Right hindlimb (tissue), 1 donor: ENCODE measurements around the gene TRMT1.

Experiments
- DNase-seq: peaks from one replicate; pipeline ENCODE4 v3.0.0-alpha.2; 2018

TRMT1 gene

DNA sequence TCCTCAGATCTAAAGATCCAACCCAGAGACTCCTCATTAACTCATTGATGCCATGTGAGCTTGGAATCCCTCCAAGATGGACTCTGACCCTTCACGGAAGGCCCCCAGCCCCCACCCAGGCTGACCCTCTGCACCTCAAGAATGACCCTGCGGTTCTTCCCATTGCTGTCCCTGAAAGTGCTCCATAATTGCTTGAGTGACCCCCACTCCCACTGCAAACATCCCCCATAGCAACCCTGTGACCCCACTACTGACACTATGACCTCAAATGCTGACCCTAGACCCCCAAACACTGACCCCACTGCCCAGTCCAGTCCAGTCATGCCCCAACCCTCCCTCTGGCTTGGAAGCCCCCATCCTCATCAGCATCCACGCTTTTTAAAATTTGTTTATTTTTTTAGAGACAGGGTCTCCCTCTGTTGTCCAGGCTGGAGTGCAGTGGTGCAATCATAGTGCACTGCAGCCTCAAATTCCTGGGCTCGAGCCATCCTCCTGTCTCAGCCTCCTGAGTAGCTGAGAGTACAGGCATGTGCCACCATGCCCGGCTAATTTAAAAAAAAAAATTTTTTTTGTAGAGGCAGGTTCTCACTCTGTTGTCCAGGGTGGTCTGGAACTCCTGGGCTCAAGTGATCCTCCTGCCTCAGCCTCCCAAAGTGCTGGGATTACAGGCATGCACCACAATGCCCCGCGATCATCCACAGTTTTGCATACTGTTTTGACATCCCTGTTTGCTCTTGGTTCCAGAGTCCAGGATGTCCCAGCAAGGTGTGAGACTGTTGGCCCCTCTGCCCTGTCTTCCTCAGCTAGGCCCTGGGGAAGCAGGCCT is 14.7 kb downstream of the TRMT1 start:
- DNase-seq, result peak; percentile 17

DNA sequence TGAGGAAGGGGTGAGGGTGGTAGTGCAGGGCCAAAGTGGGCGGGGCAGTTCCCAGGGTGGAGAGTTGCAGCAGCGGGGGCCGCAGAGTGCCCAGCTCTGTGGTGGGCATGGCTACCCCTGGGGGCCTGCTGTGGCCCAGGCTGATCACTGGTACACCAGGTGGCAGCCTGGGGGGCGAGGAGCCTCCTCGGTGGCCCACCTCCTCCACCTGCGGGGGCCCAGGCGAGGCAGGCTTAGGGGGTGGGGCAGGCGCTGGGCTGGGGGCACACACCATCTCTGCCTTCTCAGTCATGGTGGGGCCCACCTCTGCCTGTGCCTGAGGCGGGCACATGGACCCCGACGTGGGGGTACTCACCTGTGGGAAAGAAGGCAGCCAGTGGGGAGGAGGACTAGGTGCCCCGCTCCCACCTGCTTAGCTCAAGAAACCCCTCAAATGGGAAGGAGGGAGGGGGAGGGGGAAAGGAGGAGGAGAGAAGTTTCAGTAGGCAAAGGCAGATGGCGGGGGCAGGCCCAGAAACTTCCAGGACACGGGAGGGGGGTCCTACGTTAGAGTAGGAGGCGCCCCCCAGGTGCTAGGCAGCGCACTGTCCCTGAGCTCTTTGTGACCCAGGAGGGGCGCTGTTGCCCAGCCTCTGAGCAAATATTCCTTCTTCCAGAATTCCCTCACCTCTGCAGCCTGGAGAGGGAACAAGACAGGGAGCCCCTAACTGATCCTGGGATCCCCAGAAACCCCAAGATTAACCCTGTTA is 15.5 kb downstream of the TRMT1 start:
- DNase-seq, result peak; percentile 50

DNA sequence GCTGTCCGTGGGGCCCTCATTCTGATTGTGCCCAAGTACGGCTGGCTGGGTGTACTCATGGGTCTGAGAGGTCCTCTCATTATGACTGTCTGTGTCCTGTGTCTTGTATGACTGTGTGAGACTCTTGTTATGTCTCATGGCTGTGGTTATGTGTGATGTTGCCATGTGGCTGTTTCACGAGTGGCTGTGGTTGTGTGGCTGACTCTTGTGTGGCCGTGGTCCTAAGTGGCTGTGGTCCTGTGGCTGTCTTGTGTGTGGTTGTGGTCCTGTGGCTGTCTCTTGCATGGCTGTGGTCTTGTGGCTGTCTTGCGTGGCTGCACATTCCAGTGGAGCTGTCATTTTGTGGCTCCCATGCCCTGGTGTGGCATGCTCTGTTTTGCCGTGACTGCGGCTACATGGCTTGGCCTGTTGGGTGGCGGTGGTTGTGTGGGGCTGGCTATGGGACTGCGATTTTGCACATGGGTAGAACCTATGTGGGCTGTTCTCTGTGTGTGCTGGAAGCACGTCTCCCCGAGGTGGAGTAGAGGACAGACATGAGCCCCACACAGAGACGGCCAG is 16.4 kb downstream of the TRMT1 start:
- DNase-seq, result peak; percentile 42

DNA sequence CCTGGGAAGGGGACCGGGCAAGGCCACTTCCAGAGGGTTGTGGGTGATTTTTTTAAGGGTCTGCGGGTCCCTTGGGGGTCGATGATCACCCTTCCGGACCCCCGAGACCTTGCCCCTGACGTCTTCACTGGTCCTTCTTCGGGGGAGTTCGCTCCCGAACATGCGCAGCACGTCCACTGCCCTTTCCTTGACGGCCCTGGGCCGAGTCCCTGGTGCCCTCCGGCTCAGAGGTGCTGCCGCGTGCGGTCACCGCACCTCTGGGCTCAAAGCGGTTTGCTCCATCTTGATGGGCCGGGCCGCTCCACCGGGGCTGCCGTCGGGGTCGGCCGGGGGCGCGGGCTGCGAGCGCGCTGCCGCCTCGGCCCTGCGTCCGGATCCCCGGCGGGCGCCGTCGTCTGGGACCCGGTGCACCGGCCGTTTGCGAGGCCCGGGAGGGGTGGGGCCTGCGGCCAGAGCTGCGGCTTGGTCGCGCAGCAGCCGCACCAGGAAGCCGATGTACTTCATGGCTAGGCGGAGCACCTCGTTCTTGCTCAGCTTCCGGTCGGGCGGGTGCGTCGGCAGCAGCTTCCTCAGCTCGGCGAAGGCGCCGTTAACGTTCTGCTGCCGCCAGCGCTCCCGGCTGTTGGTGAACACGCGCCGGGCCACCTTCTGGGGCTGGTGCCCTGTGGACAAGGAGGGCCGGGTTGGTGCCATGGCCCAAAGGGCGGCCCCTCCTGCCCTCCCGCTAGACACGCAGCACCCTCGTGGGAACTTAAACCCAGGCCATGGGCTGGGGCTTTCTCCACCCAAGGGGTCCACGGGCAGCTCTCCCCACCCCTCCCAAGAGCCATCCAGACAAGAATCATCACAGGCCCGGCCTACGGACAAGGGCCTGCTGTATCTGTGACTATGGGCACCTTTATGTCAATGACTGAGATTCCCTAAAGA is 17.2 kb downstream of the TRMT1 start:
- DNase-seq, result no peak

DNA sequence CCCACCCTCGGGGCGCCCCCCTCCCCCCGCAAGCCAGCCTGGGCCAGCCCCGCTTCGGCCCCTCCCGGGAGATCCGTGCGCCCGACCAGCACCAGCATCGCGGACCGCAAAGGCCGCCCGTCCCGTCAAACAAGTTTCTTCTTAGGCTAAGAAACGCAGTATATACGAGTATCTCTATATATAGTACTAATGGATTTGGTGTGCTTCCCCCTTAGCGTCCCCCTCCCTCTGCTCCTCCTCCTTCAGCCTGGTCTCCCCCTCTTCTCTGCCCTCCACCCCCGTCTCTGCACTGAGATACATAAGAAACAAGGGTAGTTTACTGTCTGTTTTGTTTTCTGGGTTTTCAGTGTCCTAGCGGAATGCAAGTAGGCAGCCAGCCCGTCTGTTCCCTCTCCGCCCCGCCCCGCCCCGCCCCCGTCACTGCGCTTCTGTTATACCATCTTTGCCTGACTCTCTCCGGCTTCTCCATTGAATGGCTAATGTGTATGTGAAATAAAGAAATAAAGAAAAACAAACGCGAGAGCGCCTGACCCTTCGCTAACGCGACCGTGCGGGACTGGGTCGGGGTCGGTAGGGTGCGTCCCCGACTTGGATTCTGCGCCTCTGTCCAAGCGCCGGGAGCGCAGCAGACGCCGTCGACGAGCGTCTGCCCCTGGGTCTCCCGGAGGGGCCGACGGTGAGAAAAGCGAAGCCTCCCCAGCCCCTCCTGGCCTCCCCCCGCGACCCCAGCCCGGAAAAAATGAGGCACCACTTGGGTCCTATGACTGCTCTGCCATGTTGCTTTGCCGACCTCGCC is 18.1 kb downstream of the TRMT1 start:
- peak; percentile 78 for DNase-seq

DNA sequence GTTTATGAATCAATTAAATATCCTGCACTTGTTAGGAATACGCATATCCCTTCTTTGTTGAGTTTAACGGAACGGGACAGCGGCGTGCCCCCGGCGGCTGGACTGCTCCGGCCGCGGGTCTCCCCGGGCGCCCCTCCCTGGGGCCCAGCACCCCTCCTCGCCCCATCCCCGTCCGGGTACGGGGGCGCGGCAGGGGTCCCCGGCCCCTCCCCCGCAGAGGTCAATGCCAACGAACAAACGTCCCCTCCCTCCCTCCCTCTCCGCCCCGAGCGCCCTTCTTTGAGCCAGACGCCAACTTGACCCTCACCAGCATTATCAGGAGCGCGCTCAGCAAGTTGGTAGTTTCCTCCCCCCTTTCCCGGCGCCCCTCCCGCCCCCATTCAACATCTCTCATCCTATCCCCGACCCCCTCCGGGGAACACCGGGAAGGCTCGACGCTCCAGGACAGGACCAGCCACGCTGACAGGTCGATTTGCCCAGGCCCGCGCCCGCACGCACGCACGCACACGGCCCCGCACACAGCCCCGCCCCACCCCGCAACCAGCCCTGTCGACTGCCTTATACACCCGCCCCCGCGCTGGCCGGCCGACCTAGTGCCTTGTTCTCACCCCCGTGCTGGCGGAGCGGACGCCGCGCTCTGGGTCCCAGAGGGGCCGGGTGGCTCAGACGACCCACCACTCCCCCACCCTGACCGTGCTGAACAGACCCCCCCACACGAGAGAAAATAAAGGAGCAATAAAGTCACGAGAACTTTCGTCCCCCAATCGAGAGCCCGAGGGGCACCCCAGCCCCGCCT is 18.9 kb downstream of the TRMT1 start:
- no peak for DNase-seq

DNA sequence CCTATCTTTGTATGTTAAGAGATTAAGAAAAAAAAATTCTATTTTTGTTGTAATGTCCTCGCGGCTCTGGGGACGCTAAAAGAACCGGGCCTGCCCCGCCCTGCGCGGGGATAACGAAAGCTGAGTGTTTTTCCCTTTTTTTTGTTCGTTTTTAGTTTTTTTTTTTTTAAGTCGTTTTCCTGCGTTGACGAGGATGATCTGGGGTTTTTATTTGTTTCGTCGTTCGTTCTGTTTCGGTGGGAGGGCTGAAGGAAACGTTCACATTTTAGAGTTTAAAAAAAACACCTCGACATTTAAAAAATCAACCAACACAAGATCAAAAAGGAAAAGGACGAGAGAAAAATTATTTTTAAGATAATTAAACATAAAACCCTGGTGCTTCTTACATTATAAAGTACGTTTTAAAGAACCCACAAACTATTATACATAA is 19.5 kb downstream of the TRMT1 start:
- no peak for DNase-seq

DNA sequence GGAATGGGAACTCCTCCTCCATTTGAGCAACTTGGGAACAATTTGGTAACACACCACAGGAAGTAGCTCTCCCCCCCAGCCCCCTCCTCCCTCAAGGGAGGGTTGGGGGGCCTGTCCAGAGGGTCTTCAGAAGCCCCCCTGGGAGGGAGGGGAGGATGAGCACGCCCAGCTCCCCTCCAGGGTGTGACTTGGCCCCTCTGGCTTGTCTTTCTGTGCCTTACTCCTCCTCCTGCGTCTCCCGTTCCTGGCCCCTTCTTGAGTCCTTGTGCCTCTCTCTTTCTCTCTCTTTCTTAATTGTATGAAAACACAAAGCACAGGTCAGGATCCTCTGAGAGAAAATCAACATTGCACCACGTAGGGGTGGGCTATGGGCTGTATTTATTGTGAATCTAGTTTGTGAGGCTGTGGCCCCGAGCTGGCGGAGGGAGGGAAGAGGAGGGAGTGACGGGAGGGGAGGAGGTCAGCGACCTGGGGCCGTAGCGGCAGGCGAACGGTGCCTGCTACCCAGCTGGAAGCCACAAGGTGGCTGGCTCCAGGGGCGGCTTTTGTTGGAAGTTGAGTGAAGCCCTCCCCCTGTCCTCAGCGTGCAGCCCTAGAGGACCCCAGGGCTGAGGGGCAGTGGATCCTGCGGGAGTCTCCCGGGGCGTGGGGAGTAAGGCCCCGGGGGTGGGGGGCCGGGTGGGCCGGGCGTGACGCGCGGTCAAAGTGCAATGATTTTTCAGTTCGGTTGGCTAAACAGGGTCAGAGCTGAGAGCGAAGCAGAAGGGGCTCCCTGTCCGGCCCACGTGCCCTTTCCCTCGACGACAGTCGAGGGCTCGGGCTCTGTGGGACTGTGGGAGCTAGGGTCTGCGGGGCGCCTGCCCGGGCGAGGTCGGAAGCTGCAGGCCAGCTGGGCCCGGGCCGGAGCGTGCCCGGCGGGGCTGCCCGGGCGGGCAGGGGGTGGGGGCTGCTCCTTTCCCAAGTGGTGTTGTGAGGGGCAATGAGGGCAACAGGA is 20.3 kb downstream of the TRMT1 start:
- no peak for DNase-seq

DNA sequence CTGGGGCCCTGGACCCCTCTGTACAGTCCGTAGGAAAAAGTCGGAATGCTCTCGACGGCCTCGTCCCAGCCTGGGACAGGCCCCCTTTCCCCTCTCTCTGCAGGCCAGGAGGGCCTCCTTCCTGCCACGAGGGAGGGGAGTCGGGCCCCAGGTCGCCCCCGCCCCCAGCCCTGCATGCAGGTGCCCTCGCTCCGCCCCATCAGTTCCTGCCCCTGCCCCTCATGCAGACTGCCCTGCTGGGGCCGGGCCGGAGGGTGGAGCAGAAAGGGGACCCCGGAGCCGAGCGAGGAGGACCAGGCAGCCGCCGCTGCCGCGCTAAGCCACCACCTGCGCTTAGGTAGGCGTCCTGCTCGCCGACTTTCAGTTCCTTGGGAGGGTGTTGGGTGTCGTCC is 21.2 kb downstream of the TRMT1 start:
- DNase-seq, result no peak

DNA sequence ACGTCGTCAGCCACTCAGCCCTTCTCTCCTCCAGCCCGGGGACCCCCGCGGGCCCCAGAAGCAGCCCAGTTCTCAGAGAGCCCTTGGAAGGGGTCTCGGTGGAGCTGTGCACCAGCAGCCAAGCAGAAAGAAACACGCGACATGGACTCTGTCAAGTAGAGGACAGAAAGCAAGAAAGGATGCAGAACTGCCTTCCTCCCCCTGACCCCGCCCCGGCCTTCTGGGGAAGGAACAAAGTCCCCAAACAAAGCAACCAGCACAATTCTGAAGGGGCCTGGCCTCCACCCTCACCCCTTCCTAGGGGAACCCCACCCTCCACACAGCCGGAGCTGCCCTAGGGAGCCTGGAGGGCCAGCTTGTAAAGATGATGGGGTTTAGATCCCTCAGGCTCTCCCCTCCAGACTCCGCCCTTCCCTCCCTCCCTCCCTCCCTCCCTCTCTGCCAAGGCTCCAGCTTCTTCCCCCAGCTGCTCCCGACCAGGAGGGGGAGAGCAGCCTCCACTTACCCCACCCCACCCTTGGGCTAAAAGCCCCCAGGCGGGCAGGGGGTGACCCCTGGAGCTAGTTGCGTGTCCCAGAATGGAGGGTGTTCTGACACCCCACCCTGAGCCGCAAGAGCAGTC is 21.7 kb downstream of the TRMT1 start:
- DNase-seq, result no peak

DNA sequence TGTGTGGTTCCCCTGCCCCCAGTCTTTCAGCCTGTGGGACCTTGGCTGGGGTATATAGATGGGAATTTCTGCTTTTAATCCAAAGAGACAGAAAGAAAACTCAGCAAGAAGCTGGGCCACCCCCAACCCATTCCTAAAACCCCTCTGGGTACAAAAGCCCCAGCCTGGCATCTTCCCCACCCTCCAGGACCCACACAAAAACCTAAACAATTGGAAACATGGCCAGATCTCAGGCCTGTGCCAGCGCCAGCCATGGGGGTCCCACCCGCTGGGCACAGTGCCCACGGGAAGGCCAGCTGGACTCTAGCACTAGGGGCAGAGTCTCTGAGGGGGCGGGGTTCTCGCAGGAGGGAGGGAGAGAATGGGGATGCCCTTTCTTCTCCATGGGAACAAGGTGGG is 22.4 kb downstream of the TRMT1 start:
- DNase-seq, result peak; percentile 73

DNA sequence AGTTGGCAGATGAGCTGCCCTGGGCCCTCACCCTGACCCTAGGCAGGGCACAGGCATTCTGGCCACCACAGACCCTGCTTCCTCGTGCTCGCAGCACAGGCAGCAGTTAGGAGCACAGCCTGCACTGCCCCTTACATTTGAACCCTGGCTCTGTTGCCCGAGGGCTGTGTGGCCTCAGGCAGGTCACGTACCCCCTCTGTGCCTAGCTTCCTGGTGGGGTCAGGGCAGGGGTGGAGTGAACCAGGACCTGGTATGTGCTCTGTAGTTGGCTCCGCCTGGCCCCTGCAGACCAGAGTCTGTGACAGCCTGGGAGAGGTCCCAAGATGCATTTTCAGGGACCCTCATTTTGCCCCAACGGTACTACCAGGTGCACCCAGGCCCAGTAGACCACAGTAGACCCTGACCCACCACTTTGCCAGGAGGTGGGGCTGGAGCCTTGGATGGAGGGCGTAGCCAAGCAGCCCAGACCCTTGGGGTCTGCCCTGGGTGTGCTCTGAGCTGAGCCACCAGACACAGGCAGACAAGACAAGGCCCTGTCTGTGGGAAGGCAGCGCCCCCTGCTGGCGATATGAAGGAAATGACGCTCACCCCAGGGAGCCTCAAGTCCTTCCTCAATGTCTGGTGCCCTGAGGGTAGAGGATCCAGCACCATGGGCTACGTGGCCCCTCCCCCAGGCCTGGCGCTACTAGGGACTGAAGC is 23.0 kb downstream of the TRMT1 start:
- peak; percentile 86 for DNase-seq

DNA sequence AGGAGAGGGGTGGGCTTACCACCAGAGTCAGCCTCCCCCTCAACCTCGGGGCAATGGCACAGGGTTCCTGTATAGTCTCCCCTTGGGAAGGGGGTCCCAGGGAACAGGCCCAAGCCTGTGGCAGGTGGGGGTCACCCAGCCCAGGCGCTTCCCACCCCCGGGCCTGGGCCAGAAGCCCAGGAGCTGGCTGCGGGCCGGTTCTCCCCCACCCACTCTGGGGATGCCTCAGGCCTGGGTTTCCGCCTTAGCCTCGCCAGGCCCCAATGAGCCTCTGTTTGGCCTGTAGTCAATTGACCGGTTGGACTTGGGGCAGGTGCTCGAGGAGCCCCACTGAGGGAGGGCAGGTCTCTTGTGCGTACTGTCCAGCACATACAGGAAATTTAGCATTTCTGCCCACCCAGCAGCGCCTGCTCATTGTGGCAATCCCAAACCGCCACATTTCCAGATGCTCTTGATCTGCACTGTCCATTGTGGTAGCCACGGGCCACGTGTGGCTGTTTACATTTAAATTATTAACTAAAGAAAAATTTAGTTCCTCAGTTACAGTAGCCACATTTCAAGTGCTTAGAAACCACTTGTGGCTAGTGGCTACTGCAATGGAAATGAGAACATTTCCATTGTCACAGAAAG is 23.8 kb downstream of the TRMT1 start:
- DNase-seq, result no peak

DNA sequence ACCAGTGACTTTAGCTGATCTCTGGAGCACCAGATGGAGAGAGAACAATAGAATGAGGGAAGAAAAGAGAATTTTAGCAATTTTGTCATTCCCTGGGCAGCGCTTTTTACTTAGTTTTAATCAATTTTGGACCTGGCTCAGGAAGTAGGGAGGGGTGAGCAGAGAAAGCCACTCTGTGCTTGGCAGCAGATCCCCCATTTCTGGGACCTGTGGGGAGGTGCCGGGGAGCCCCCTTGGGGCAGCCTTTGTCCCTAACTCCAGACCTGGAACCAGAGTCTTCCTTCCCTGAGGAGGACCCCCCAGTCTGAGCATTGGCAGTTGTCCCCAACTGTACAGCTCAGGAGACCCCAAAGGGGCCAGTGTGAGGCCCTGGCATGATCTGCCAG is 24.4 kb downstream of the TRMT1 start:
- no peak for DNase-seq

DNA sequence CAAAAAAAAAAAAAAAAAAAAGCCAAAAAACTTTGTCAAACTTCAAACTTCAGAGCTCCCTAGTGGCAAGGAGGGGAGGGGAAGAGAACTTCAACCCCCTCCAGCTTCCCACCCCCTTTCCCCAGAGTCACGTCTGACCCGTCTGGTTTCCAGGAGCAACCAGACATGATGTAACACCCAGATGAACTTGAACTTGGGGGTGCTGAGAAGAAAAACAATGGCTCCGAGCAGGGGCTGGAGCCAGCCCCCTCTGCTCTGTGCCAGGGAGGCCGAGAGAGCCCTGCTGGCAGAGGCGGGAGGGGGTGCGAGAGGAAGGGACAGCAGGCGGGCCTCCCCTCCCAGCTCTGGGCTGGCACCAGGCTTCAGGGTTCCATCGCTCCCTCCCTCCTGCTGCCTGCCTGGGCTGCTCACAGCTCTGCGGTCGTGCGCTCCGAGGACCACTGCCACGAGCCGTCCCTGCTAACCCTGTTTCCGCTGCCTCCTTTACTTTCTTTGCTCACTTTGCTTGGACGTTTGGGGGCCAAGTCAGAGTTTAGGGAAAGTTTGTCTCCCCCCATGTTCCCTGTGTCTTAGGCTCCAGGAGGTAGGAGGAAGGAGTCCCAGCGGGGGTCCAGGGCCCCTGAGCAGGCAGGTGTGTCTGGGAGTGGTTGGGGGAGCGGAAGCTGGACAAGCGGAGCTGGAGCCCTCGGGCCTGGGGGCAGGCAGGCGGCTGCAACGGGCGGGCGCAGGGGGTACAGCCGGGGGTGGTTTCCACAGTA is 25.0 kb downstream of the TRMT1 start:
- peak; percentile 93 for DNase-seq

DNA sequence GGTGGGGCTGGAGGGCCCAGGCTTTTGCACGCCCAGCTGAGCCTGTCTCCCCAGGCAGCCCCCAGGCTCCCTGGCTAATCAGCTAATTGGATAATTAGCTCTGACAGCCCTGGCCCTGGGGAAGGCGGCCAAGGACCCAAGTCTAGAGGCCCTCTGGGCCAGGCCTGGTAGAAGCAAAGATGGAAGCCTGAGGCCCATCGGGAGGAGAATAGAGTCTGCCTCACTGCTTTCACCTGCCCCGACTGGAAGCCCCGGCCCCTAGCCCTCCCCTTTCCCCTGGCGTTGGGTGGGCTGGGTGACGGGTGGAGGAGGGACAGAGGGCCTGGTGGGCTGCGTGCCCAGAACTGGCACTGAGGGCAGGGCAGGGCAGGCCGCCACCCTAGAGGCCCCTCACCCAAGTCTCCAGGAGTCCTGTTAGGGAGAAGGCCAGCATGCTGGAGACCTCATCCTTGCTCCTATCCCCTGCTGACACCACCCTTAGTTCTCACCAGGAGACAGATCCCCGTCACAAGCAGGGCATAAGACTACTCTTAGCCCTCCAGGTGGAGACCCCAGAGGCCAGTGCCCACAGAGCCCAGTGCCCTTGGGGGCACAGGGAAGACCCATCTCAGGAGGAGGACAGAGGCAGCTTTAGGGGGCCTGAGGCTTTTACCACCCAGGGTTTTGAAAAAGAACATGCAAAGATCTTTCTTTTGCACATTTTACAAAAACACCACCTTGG is 25.9 kb downstream of the TRMT1 start:
- no peak for DNase-seq
